ENCODE measurements around the gene TMEM231. TPM values are rescaled to one million over a fixed set of nuclear protein-coding genes. Genes with fewer than 3 reads are reported as not detected.

Gene TMEM231
- 26.7 TPM for total RNA-seq

GRCh38 chr16:75555707-75556430 lies at the start of gene TMEM231:
TMEM231 (minus strand) TSS chr16:75556252; CDS start chr16:75556209, 43 bp downstream.

GRCh38 chr16:75566040-75566757 lies 10.1 kb upstream of the TMEM231 start, which contains the start of gene GABARAPL2:
GABARAPL2 (plus strand) TSS chr16:75566379; CDS start chr16:75566487, 108 bp downstream.

GRCh38 chr16:75535901-75536300 lies 20.2 kb downstream of the TMEM231 start, which contains the start of gene CHST5:
CHST5 (minus strand) TSS chr16:75536108; CDS start chr16:75530384, 5,724 bp downstream.

GRCh38 chr16:75495076-75495674 lies 60.9 kb downstream of the TMEM231 start, which contains the start of gene CHST6:
CHST6 (minus strand) TSS chr16:75495441; CDS start chr16:75479828, 15,613 bp downstream.

Other genes starting within 250 kb of the TMEM231 start
- 110 TPM for gene CFDP1, start 122.7 kb downstream of the TMEM231 start, total RNA-seq
- gene TMEM170A, start 91.6 kb downstream of the TMEM231 start, total RNA-seq, result 60.4 TPM
- gene CHST6, start 60.8 kb downstream of the TMEM231 start, total RNA-seq, result 2.7 TPM
- 1.6 TPM for gene CHST5, start 20.1 kb downstream of the TMEM231 start, total RNA-seq
- 125 TPM for gene GABARAPL2, start 10.1 kb upstream of the TMEM231 start, total RNA-seq
- 59.6 TPM for gene ADAT1, start 67.0 kb upstream of the TMEM231 start, total RNA-seq
- gene KARS1, start 91.4 kb upstream of the TMEM231 start, total RNA-seq, result 97.9 TPM
- 167 TPM for gene TERF2IP, start 91.5 kb upstream of the TMEM231 start, total RNA-seq
- not detected for gene CPHXL2, start 120.8 kb upstream of the TMEM231 start, total RNA-seq
- not detected for gene DUXB, start 145.2 kb upstream of the TMEM231 start, total RNA-seq
- gene CPHXL, start 170.2 kb upstream of the TMEM231 start, total RNA-seq, result not detected

Data from camera-type eye (tissue), 1 donor.